Neural progenitor cell (in vitro differentiated cells): ENCODE results near the gene ALDH1B1. TPM values are rescaled to one million over a fixed set of nuclear protein-coding genes. Genes with fewer than 3 reads are reported as not detected.

Experiments
- DNase-seq: peaks from one replicate; pipeline ENCODE4 v3.0.0-alpha.2; 2016; ENCODE audit warnings: low spot score
- H2AFZ ChIP-seq: fragments of 200-600 bp; sonication (generic); replicated peaks from 2 replicates; pipeline ENCODE4 v1.6.1; 2016; ENCODE audit warnings: antibody characterized with exemption
- H3F3A ChIP-seq: fragments of 200-600 bp; sonication (generic); 2 replicates; pipeline ENCODE4 v1.6.1; 2016; ENCODE audit warnings: antibody characterized with exemption, low read depth
- H3K27ac ChIP-seq: fragments of 200-600 bp; sonication (generic); 2 replicates; pipeline ENCODE4 v1.5.1; 2016; ENCODE audit warnings: mild to moderate bottlenecking
- H3K27me3 ChIP-seq: fragments of 200-600 bp; sonication (generic); 2 replicates; pipeline ENCODE4 v1.6.1; 2016; ENCODE audit warnings: mild to moderate bottlenecking, moderate library complexity
- H3K36me3 ChIP-seq: fragments of 200-600 bp; sonication (generic); 2 replicates; pipeline ENCODE4 v1.5.1; 2016
- H3K4me1 ChIP-seq: fragments of 200-600 bp; sonication (generic); 2 replicates; pipeline ENCODE4 v1.6.1; 2016; ENCODE audit warnings: mixed run types
- H3K4me2 ChIP-seq: fragments of 200-600 bp; sonication (generic); 2 replicates; pipeline ENCODE4 v1.6.1; 2016
- H3K4me3 ChIP-seq: fragments of 200-600 bp; sonication (generic); 2 replicates; pipeline ENCODE4 v1.5.1; 2016
- H3K79me2 ChIP-seq: fragments of 200-600 bp; sonication (generic); 2 replicates; pipeline ENCODE4 v1.6.1; 2016; ENCODE audit warnings: low read depth
- H3K9ac ChIP-seq: fragments of 200-600 bp; sonication (generic); 2 replicates; pipeline ENCODE4 v1.6.1; 2016
- H3K9me3 ChIP-seq: fragments of 200-600 bp; sonication (generic); 2 replicates; pipeline ENCODE4 v1.5.1; 2016; ENCODE audit warnings: low read depth
- H4K20me1 ChIP-seq: fragments of 200-600 bp; sonication (generic); 2 replicates; pipeline ENCODE4 v1.6.1; 2016; ENCODE audit warnings: low read depth
- H3K27ac Mint-ChIP-seq: 3 replicates; pipeline ENCODE4 v1.8.0; 2021; ENCODE audit warnings: mixed read lengths
- H3K27me3 Mint-ChIP-seq: 2 replicates; pipeline ENCODE4 v1.8.0; 2022; ENCODE audit warnings: low read depth, mild to moderate bottlenecking, inconsistent platforms, moderate library complexity, mixed read lengths; ENCODE audit not compliant: insufficient read depth
- H3K36me3 Mint-ChIP-seq: 3 replicates; pipeline ENCODE4 v1.8.0; 2021; ENCODE audit warnings: mixed read lengths
- H3K4me1 Mint-ChIP-seq: 3 replicates; pipeline ENCODE4 v1.8.0; 2021; ENCODE audit warnings: mixed read lengths
- H3K4me3 Mint-ChIP-seq: 3 replicates; pipeline ENCODE4 v1.8.0; 2021; ENCODE audit warnings: mild to moderate bottlenecking, moderate library complexity, mixed read lengths
- H3K9me3 Mint-ChIP-seq: 3 replicates; pipeline ENCODE4 v1.8.0; 2020; ENCODE audit warnings: mixed read lengths
- EZH2 ChIP-seq: fragments of 200-600 bp; sonication (generic); IDR thresholded peaks from 2 replicates; pipeline ENCODE4 v1.6.1; 2017; ENCODE audit warnings: antibody characterized with exemption, mild to moderate bottlenecking, moderate library complexity
- EZH2phosphoT487 ChIP-seq: fragments of 200-600 bp; sonication (generic); IDR thresholded peaks from 2 replicates; pipeline ENCODE4 v1.6.1; 2017; ENCODE audit warnings: antibody characterized with exemption
- total RNA-seq: library from RNA; depleted of rRNA; stranded (reverse); fragments of >200 nt; gene quantifications from 2 replicates; pipeline ENCODE4 v1.2.3, GENCODE V29; 2015; ENCODE audit warnings: low replicate concordance
- TF ChIP-seq, protein P1 (sequence below): fragments of 200-600 bp; sonication (generic); IDR thresholded peaks from 2 replicates; pipeline ENCODE4 v1.5.1; 2017; ENCODE audit warnings: antibody characterized with exemption, mild to moderate bottlenecking

ALDH1B1 gene
- total RNA-seq, 1 donor from 2014 or later: 32.9 TPM

DNA sequence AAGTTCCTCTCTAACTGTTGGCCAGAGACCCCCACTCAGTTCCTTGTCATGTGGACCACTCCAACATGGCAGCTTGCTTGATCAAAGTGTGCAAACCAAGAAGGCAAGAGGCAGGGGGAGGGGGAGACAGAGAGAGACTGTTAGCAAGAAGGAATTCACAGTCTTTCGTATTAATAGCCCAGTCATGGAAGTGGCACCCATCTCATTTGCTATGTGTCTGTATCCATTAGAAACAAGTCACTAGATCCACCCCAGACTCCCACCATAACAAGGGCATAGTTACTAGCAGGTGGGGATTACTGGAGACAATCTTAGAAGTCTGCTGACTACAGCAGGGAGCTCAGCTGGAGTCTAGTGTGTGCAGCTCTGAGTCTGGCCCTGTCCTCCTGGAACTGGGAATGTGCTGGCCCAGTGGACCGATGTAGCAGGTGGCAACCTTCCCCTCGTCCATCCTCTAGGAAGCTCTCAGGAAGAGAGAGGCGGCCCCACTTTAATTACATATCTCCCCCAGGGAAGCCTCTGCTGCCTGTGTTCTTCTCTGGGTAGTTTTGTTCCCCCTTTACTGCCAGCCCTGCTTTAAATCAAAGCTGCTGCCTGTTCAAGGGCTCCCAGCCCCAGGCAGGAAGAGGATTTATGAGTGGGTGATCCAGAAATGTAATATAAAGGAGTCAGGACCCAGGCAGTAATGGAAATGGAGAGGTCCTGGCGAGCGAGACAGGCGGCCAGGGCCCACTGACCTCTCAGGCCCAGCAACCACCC lies 47.8 kb upstream of the ALDH1B1 start:
- H3K36me3 ChIP-seq: no peaks in the 10 kb centered on the region
- H3K27ac ChIP-seq: no peak overlapping the region
- no peak overlapping the region for H3K9ac ChIP-seq
- H2AFZ ChIP-seq: peak overlapping the region; percentile 68
- H3K27me3 Mint-ChIP-seq: peaks cover 10% of the 10 kb centered on the region
- TF ChIP-seq, protein P1, sequence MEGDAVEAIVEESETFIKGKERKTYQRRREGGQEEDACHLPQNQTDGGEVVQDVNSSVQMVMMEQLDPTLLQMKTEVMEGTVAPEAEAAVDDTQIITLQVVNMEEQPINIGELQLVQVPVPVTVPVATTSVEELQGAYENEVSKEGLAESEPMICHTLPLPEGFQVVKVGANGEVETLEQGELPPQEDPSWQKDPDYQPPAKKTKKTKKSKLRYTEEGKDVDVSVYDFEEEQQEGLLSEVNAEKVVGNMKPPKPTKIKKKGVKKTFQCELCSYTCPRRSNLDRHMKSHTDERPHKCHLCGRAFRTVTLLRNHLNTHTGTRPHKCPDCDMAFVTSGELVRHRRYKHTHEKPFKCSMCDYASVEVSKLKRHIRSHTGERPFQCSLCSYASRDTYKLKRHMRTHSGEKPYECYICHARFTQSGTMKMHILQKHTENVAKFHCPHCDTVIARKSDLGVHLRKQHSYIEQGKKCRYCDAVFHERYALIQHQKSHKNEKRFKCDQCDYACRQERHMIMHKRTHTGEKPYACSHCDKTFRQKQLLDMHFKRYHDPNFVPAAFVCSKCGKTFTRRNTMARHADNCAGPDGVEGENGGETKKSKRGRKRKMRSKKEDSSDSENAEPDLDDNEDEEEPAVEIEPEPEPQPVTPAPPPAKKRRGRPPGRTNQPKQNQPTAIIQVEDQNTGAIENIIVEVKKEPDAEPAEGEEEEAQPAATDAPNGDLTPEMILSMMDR: no peak
- no peak for TF ChIP-seq EZH2
- no peak for TF ChIP-seq EZH2phosphoT487
- no peak overlapping the region for H3K4me2 ChIP-seq
- peaks cover 29% of the 10 kb centered on the region for H3K4me1 ChIP-seq
- DNase-seq: no peak
- no peak overlapping the region for H3K27ac Mint-ChIP-seq
- no peaks in the 10 kb centered on the region for H3F3A ChIP-seq
- no peaks in the 10 kb centered on the region for H3K9me3 ChIP-seq
- H3K4me1 Mint-ChIP-seq: peaks cover 20% of the 10 kb centered on the region
- H3K36me3 Mint-ChIP-seq: no peaks in the 10 kb centered on the region
- H3K4me3 ChIP-seq: no peak overlapping the region
- no peaks in the 10 kb centered on the region for H3K79me2 ChIP-seq
- H3K9me3 Mint-ChIP-seq: no peaks in the 10 kb centered on the region
- H3K27me3 ChIP-seq: no peaks in the 10 kb centered on the region
- no peak overlapping the region for H3K4me3 Mint-ChIP-seq
- H4K20me1 ChIP-seq: no peaks in the 10 kb centered on the region

DNA sequence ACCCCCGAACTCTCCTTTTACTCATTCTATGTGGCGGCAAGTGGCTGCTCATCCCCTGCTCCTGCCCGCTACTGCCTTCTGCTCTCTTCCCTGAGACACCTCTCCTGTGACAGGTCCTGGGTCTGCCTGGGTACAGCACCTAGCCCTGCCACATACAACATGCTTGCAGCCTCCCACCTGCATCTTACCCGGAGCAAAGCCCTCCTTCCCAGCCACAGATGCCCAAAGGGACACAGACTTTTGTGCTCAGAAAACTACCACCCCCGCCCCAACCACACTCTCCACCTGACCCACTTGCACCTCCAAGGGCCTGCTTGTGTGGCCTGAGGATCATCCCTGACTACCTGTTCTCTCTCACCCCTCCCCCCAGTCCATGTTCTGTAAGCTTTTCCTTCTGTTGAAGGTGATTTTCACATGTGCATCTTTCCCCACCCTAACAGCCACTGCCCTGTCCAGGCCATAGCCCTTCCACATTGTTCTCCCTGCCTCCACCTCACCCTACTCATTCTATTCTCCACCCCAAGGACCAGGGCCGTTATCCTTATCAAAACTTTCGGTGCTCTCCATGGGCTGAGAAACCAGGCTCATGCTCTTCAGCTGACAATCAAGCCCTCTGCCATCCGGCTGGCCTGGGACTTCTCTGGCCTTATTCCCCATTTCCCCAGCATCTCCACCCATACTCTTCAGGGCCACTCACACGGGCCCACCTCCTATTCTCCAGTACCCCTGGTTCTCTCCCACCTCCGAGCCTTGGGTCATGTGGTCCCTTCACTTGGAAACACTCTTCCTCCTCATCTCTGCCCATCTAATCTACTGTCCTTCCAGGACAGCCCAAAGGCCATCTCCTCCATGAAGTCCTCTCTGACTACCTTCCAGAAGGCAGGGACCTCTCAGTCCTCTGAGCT lies 46.4 kb upstream of the ALDH1B1 start:
- H3K27me3 Mint-ChIP-seq: peaks cover 10% of the 10 kb centered on the region
- no peak for DNase-seq
- H3K36me3 ChIP-seq: no peaks in the 10 kb centered on the region
- no peak overlapping the region for H3K4me3 ChIP-seq
- no peak overlapping the region for H3K4me3 Mint-ChIP-seq
- no peaks in the 10 kb centered on the region for H3K27me3 ChIP-seq
- H4K20me1 ChIP-seq: no peaks in the 10 kb centered on the region
- no peak overlapping the region for H3K9ac ChIP-seq
- no peaks in the 10 kb centered on the region for H3K36me3 Mint-ChIP-seq
- H3K4me2 ChIP-seq: peak overlapping the region; percentile 66
- H3K9me3 Mint-ChIP-seq: peaks cover 2% of the 10 kb centered on the region
- no peaks in the 10 kb centered on the region for H3K79me2 ChIP-seq
- peak overlapping the region; percentile 48 for H3K27ac Mint-ChIP-seq
- peak overlapping the region; percentile 85 for H2AFZ ChIP-seq
- no peaks in the 10 kb centered on the region for H3K9me3 ChIP-seq
- no peak overlapping the region for H3K27ac ChIP-seq
- H3K4me1 ChIP-seq: peaks cover 29% of the 10 kb centered on the region
- no peaks in the 10 kb centered on the region for H3F3A ChIP-seq
- TF ChIP-seq EZH2: no peak
- TF ChIP-seq EZH2phosphoT487: no peak
- peaks cover 20% of the 10 kb centered on the region for H3K4me1 Mint-ChIP-seq

GRCh38 chr9:38346811-38347210 lies 45.7 kb upstream of the ALDH1B1 start:
- H3K27me3 Mint-ChIP-seq: peaks cover 15% of the 10 kb centered on the region
- H2AFZ ChIP-seq: peak overlapping the region; percentile 85
- H3K4me1 Mint-ChIP-seq: peaks cover 20% of the 10 kb centered on the region
- H3K9me3 ChIP-seq: no peaks in the 10 kb centered on the region
- H3K79me2 ChIP-seq: no peaks in the 10 kb centered on the region
- no peak overlapping the region for H3K9ac ChIP-seq
- H3F3A ChIP-seq: no peaks in the 10 kb centered on the region
- peaks cover 6% of the 10 kb centered on the region for H3K27me3 ChIP-seq
- H3K27ac ChIP-seq: no peak overlapping the region
- H3K27ac Mint-ChIP-seq: no peak overlapping the region
- H3K36me3 ChIP-seq: no peaks in the 10 kb centered on the region
- TF ChIP-seq, protein P1: no peak
- no peak for TF ChIP-seq EZH2
- TF ChIP-seq EZH2phosphoT487: no peak
- H3K4me3 ChIP-seq: no peak overlapping the region
- H3K36me3 Mint-ChIP-seq: no peaks in the 10 kb centered on the region
- no peak overlapping the region for H3K4me3 Mint-ChIP-seq
- H3K4me2 ChIP-seq: peak overlapping the region; percentile 66
- H4K20me1 ChIP-seq: no peaks in the 10 kb centered on the region
- H3K4me1 ChIP-seq: peaks cover 29% of the 10 kb centered on the region
- H3K9me3 Mint-ChIP-seq: peaks cover 2% of the 10 kb centered on the region
- peak; percentile 47 for DNase-seq
